Measurements from ENCODE around the gene CFB.

DNA sequence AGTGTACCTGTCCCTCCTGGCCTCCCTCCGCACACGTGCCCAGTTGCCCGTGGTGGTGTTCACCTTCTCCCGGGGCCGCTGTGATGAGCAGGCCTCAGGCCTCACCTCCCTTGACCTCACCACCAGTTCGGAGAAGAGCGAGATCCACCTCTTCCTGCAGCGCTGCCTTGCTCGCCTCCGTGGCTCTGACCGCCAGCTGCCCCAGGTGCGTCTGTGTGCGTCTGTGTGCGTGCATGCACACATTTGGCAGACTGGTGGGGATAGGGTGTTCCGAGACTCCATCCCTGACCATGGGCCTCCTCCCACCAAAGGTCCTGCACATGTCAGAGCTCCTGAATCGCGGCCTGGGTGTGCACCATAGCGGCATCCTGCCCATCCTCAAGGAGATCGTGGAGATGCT lies 18.0 kb downstream of the CFB start:
- TF ChIP-seq, protein P1, sequence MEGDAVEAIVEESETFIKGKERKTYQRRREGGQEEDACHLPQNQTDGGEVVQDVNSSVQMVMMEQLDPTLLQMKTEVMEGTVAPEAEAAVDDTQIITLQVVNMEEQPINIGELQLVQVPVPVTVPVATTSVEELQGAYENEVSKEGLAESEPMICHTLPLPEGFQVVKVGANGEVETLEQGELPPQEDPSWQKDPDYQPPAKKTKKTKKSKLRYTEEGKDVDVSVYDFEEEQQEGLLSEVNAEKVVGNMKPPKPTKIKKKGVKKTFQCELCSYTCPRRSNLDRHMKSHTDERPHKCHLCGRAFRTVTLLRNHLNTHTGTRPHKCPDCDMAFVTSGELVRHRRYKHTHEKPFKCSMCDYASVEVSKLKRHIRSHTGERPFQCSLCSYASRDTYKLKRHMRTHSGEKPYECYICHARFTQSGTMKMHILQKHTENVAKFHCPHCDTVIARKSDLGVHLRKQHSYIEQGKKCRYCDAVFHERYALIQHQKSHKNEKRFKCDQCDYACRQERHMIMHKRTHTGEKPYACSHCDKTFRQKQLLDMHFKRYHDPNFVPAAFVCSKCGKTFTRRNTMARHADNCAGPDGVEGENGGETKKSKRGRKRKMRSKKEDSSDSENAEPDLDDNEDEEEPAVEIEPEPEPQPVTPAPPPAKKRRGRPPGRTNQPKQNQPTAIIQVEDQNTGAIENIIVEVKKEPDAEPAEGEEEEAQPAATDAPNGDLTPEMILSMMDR (IDR thresholded peaks at IDR 0.05): no peak
- no peak for TF ChIP-seq POLR2A (IDR thresholded peaks at IDR 0.05)
- no peak for TF ChIP-seq EP300 (IDR thresholded peaks at IDR 0.05)
- TF ChIP-seq POLR2AphosphoS5 (IDR thresholded peaks at IDR 0.05): no peak
